Measurements from ENCODE around the gene ARHGEF16.

Gene ARHGEF16

DNA sequence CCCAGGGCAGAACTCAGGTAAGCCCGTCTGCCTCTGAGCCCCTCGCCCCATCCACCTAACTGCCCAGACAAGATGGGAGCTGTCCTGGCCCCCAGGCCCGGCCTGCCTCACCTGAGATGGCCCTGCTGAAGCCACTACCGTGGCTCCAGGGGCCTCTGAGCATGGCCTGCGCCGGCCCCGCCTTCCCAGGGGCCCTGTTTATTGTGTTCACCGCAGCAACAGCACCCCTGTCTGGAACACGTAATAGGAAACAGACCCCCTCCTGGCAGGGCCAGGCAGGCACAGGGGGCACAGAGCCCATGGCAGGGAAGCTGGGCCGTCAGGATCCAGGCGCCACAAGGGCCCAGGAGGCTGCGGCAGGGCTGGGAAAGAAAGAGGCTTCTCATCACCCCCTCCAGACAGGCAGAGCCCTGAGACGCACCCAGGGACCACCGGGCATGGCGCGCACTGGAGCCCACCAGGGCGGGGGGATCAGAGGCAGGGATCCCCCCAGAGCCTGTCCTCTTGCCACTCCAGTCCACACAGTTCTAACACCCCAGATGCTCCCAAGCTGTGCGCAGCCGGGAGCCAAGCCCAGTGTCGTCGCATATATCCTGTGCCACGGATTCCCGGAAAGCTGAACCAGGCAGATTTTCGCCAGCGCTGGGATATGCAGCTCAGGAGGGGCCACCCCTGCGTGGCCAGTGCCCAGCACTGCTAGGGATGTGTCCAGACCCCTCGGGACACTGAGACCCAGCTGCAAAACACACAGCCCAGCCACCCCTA is 62.6 kb downstream of the ARHGEF16 start:
- FAIRE-seq (no peak), DNase-seq (ENCODE audit: low spot score) (no peak)

DNA sequence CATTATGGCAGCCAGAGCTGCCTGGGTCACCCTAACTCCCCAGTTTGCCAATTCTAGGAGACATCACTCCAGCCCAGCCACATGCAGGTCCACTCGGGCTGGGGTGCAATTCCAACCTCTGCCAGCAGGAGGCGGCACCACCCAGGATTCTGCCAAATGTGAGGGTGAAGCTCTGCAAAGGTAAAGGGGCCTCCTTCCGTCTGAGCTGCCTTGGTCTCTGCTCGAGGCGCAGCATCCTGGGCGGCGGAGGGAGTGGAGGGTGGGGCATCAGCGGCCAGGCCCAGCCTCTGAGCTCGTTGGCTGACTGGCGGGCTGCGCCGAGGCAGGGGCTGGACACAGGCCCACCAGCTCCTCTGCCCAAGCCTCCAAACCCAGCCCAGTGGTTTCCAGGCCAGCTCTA is 63.8 kb downstream of the ARHGEF16 start:
- DNase-seq (ENCODE audit: low spot score) (no peak), FAIRE-seq (no peak)

DNA sequence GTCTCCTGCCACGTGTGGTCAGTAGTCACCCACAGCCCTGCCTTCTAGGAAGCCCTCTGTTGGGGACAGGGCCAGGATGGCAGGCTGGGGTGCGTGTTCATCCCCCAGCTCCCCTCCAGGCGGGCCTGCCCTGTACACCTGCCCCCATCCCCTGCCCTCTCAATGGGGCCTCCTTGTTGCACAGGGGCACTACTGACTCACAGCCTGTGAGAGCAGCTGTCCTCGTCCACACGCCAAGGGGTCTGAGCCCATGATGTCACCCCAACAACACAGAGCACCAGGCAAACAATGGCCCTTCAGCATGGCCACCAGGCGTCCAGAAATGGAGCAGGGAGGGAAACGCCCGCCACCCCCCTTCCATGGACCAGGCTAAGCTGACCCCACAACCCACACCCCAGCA is 64.3 kb downstream of the ARHGEF16 start:
- DNase-seq (ENCODE audit: low spot score), result no peak
- no peak for FAIRE-seq

DNA sequence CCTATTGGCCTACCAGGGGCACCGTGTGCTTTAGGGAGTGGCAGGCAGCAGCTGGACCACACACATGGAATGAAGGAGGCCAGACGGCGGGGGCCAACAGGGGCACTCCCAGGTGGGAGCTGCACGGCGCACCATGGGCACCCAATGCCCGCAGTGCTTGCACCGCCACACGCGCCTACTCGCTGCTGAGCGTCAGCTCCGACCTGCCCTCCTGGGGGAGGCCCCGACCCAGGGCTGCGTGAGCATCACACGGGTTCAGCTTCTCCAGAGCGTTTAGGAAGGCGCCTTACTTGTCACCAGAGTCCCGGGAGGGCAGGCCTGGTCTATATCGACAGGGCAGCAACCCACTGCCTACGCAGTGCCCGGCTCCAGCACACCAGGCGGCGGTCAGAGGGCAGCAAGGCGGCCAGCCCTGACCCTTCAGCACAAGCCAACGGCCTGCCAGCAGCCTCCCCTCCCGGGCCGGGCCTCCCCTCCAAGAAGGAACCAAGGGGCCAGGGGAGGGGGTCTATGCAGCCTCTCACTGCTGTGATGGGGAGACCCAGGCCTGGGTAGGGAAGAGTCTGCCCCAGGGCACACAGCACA is 64.9 kb downstream of the ARHGEF16 start:
- DNase-seq (ENCODE audit: low spot score) (no peak), FAIRE-seq (no peak)

DNA sequence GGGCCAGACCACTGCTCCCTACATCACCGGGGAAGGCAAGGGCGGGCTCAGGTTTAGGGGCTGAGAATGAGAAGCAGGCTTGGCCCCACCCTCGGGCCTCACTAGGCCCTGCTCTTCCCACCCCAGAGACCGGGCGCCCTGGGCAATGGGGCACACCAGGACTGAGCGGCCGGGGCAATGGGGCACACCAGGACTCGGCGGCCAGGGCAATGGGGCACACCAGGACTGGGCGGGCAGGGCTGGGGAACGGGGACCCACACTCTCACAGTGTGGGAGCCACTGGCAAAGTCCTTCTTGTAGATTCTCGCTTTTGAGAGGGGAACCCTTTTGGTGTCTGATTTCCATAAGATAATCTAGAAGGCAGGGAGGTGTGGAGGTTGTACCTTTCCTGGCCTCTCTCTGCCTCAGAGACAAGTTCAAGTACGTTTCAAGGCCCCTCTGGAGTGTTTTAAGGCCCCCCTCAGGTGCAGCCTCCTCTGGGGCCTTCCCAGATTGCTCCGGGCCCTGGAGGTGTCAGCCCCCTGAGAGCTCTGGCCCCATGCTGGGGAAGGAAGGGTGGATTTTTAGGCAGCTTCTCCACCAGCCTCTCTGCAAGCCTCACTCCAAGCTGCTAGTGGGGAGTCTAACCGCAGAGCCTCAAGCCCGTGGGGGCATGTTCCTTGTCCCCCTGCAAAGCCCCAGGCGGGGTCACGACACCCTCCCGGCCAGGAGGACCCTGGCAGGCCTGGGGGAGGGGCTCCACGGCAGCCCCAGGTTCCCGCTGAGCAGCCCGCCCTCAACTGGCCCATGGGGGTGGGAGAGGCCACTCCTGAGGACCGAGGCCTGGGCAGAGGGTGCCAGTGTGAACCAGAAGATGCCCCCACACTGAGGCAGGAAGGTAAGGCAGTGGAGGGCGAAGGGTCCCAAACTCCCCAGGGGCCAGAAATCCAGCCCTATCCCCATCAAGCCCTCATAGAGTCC is 66.2 kb downstream of the ARHGEF16 start:
- no peak for DNase-seq (ENCODE audit: low spot score)
- FAIRE-seq, result no peak

DNA sequence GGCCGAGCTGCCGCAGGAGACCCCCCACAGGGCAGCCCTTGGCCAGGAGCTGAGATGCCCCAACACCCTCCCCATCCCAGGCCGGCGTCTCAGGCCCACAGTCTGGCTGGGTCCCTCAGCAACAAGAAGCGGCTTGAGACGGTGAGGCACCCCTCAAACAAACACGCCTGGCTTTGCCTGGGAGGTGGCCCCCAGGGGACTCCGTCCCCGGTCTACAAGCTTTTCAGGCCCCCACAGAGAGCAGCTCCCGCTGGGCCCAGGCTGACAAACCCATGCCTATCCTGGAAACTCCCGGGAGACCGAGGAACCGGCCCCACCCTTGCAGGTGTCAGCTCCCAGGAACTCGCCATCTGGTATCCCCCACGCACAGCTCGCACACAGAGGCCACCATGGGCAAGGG is 67.0 kb downstream of the ARHGEF16 start:
- FAIRE-seq (no peak), DNase-seq (ENCODE audit: low spot score) (no peak)

DNA sequence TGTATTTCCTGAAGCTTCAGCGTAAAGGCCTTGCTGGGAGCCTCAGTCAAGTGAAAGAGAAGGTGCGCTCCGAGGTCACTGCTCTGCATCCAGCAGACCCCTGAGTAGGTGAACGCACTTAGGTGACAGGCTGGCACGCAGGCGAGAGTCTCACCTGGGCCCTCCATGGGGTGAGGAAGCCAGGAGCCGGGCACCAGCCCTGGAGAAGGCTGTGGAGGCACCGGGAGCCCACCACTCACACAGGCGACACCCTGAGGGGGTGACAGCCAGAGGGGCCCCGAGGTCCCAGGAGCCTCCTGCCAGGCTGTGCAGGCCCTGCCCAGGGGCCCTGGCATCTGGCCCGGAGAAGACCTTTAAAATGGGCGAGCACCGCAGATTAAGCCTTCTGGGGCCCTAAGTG is 67.6 kb downstream of the ARHGEF16 start:
- no peak for DNase-seq (ENCODE audit: low spot score)
- no peak for FAIRE-seq

DNA sequence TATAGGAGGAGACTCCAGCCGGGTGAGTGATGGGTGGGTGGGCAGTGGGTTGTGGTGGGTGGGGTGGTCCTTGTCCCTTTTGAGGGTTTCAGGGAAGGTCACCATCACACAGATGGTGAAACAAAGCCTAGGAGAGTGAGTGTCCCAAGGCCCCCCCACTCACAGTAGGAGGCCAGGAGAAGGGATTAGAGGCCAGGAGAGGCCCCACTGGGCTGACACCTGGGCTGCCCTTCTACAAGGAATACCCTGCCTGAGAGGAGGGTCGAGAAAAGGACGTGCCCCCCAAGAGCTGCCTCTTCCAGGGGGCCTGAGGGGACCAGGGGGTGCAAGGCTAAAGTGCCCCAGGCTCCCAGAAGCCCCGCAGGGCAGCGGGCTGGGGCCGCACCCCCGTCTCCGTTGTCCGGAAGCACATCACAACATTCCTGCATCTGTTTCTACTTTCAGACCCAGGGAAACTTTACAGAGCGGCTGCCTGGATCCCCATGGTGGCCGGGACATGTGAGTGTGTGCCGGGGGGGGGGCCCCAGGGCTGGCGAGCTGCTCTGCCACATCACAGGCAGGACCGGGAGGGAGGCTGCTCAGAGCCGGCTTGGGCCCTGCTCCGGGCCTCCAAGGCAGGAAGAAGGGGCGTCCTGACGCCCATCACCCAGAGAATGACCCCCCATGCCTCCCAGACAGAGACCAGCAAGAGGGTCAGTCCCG is 68.2 kb downstream of the ARHGEF16 start:
- DNase-seq (ENCODE audit: low spot score) (no peak), FAIRE-seq (no peak)

DNA sequence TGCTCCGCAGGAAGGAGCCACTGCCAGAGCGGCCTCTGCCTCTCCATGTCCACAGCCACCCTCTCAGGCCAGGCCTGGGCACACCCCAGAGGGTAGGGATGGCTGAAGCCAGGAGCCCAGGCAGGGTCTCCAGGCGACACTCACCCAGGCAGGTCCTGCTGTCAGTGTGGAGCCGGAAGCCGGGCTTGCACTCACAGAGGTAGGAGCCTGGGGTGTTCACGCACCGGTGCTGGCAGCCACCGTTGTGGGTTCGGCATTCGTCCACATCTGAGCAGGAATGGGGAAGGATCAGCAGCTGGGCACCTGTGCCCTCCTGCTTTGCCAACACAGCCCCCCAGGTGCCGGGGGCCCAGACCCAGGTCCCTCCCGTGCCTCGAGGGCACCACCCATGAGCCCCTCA is 69.5 kb downstream of the ARHGEF16 start:
- no peak for FAIRE-seq

DNA sequence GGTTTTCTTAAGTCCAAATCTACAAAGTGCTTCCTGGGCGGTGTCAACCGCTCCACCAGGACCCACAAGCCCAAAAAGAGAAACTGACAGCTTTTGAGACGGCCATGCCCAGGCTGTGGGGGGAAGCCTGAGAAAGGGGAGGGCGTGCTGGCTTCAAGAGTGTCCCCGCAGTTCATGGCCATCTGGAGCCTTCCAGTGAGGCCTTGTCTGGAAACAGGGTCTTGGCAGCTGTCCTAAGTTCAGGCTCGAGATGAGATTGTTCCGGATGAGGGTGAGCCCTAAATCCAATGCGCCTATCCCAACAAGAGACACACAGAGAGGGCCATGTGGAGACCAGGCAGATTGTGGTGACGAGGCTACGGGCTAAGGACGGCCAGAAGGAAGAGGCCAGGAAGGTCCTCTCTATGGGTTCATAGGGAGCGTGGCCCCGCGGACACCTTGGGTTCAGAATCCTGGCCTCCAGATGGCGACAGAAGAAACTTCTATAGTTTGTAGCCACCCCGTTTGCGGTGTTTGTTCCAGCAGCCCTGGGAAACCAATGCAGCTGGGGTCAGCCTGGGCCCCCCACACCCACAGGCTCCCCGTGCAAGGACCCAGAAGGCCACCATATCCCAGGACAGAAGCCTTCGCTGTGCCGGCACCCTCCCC is 70.2 kb downstream of the ARHGEF16 start:
- DNase-seq (ENCODE audit: low spot score), result no peak
- FAIRE-seq, result no peak

More for the DNA sequence above, 69.5 kb downstream of the ARHGEF16 start:
- no peak for DNase-seq (ENCODE audit: low spot score)

DNA sequence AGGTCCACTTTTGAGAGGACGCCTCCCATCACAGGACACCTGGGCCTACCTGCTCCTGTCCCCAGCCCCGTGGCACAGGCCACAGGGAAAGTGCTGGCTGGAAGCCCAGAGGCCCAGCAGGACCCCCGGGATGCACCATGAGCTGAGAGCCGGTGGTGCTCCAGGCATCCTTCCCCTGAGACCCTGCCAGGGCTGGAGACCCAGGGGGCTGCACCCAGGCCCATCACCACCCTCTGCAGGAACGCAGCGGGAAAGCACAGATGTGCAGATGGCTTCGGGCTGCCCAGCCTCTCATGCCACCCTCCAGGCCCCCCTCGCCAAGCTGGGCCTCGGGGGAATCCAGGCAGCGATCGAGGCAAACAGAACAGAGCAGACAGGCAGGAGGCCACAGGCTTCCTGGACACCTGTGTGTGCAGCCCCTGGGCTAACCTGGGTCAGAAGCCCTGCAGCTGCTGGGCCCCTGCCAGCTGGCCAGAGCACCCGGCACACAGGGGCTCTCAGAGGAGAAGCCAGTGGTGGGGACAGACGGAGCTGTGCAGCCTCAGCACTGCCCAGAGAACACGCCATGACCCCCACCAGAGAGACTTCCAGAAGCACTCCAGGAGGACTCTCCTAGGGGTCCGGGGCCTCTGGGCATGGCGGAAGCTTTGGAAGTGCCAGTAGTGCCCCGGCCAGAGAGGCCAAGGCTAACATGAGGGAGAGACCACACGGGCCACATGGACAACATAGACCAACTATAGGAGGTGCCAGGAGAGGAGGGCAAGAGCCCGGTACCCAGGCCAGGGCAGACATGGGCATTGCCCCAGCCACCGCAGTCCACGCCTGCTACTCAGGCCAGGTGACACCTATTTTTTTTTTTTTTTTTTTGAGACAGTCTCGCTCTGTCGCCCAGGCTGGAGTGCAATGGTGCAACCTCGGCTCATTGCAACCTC is 71.4 kb downstream of the ARHGEF16 start:
- FAIRE-seq (no peak), DNase-seq (ENCODE audit: low spot score) (no peak)

DNA sequence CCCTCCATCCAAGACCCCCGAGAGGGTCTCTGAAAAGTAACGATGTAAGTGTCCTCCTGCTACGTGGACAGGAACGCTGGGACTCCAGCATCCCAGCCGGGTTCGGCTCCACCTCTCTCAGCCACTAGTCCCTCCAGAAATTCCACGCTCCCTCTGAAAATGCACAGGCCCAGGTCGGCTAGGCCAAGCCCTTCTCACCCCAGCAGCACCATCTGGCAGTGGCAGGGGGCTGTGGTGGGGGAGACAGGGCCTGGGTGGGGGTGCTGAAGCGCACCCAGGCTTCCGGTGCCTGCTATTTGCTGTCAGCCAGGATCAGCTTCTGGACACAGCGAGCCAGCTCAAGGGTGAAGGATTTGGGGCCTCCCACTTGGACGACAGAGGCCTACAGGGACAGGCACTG is 73.3 kb downstream of the ARHGEF16 start:
- DNase-seq (ENCODE audit: low spot score), result no peak
- no peak for FAIRE-seq

DNA sequence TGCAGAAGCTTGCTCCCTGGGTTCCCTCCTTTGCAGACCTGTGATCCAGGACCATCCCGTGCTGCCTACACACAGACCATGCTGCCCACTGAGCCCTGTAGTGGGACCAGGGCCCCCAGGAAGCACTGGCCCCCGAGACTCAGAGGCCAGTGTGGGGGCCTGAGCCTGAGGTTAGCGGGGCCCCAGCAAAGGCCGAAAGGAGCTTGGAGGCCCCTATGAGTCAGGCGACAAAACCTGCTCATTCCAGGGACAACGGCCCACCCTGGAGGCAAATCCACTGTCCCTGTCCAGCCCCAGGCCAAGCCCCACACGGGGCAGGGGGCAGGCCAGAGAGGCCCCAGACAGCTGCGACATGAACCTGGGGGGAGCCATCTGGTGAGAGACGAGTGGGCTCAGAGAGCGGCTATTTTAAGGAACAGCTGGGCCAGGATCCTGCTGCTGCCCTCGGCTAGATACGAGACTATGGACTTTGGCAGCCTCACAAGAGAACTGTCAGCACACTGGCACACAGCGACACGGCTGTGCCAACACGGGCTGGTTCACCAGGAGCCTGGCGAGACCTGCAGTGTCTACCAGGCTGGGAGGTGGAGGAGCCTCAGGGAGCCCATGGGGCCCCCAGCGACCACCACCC is 74.7 kb downstream of the ARHGEF16 start:
- DNase-seq (ENCODE audit: low spot score), result no peak
- FAIRE-seq, result no peak

DNA sequence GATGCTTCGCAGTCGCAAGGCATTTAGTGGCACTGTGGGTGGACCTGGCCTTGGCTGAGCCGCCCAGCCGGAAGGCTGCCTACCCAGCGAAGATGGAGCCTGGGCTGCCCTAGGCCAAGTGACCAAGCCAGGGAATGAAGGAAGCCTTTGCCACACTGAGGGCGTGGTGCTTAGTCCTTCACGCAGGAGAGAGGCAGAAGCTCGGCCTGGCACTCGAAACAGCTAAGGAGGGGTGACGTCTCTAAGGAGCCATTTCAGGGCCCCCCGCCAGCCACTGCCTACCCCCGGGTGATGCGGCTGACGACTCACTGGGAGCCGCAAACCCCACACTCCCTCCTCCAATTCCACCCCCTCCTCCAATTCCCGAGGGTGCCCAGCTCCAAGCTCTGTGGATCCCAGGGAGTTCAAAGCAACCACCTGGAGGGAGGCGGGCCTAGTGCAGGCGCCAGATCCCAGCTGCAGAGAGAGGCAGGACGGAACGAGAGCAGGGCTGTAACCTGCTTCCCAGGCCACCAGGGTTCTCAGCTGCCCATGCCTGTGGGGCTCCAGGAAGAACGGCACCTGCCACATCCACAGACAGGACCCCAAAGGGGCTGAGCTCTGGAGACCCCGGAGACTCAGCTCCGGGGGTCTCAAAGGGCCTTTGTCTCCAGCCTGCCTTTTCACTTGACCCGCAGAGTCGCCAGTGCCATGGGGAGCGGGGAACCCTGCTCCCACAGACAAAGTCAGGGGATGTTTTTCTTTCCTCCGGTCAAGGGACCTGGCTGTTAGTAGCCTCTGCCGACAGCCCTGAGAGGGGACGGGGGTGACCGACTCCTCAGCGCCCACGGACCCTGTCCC is 75.8 kb downstream of the ARHGEF16 start:
- FAIRE-seq (no peak), DNase-seq (ENCODE audit: low spot score) (no peak)
